ENCODE data around the gene BRD1. TPM values are rescaled to one million over a fixed set of nuclear protein-coding genes. Genes with fewer than 3 reads are reported as not detected.

The BRD1 gene
- total RNA-seq, 1 donor from 2014 or later, result 33.7 TPM

DNA sequence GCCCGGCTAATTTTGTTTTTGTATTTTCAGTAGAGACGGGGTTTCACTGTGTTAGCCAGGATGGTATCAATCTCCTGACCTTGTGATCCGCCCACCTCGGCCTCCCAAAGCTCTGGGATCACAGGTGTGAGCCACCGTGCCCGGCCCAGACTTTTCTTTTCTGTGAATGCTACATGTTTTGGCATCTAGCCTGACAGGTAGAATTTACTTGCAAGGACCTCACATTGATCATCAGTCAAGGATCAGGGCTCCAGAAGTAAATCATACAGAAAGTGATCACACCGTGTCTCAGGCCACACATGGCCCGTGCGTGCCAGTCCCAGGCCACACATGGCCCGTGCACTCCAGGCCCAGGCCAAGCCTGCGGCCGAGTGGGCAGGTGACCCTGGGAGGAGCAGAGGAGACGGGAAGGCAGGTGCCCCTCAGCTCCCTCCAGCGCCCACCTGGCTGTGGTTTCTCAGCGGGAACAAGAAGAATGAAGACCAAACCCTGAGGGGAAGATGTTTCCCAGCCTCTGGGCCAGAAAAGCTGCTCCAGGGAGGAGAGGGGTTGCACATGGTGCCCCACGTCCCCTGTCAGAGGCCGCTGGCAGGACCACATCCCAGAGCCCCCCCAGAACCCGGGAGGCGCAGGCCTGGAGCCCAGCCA, 76.2 kb downstream of the BRD1 start:
- no peak for DNase-seq

DNA sequence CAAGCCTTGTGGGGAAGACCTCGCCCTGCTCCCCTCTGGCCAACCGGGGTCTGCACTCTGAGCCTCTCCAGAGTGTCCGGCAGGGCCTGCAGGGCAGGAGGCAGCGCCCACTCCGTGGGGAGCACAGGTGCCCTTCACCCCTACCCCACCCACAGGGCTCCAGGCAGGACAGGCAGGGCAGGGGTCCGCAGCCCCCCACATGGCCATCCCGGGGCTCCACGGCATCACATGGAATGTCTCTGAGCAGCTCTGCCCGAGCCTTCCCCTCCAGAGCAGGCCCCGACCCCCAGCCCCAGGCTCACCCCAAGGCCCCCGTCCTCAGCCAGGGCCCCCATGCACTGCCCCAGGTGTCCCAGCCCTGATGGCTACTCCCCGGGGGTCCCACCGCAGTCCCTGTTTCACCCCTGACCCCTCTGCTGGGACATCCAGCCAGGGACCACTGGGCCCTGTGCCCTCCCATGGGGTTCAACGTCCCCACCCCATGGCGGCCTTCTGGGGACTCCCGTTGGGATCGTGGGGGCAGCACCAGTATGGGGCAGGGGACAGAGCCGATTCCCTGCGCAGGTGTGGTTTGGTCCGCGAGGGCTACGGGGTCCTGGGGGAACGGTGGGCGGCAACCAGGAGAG, 77.7 kb downstream of the BRD1 start:
- DNase-seq, result no peak

DNA sequence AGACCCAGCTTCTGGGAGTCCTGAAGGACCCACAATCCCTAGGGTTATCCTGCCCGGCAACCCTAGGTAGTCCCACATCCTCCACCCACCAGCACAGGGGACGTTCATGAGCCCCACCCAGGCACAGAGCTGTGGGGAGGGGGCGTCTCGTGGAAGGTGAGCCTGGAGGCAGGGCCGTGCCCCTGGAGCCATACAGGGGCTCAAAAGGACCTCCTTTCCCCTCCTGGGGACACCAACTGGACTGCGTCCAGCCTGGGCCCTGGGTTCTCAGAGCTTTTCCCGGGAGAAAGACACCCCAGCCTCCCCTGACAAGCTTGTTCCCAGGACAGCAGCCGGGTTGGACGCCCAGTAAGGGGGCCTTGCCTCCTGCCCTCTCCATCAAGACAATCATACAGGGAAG, 78.4 kb downstream of the BRD1 start:
- DNase-seq, result no peak

DNA sequence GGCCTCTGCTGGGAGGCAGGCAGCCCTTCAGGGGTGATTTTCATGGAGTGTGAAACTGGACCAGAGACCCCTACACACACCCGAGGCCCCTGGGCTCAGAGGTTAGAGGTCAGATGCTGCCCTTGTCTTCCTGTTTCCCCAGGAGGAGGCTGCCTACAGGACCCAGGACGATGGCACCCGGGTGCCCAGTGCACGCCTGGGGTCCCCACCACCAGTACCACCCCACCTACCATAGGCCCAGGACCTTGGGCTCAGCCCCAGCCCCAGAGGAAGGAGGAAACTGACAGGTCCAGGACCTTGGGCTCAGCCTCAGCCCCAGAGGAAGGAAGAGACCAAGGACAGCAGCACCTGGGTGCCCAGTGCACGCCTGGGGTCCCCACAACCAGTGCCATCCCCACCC, 79.2 kb downstream of the BRD1 start:
- DNase-seq, result no peak

DNA sequence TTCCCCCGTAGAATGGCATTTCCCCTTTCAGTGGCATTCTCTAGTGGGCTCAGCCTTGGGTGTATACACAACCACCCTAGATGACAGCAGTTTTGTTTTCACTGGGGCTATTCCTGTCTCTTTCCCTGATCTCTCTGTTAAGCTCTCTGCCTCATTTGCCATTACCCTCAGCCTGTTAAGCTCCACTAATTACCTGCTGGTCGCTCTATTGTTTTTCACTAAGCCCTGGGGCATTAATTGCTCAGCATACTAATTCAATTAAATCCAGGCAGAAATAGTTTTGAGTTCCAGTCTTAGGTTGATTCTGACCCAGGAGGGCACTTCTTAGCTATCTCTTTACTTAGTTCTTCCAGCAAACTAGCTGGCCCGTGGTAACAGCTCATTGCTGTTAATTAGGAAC, 80.0 kb downstream of the BRD1 start:
- no peak for DNase-seq

DNA sequence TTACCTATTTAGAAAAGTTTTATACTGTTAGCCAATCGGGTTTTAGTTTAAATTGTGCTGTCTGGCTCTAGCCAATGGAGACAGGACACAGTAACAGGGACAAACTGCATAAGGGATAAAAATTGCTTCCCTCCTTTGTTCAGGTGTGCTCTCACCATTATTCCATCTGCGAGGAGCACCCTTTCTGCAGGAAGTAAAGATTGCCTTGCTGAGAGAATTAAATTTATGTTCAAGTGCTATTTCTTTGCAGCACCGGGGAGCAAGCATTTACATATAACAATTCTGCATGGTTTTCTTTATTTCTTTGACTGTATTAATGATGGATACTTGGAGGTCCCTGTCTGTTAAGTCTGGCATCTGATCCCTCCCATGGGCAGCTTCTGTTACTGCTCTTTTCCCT, 80.5 kb downstream of the BRD1 start:
- no peak for DNase-seq

DNA sequence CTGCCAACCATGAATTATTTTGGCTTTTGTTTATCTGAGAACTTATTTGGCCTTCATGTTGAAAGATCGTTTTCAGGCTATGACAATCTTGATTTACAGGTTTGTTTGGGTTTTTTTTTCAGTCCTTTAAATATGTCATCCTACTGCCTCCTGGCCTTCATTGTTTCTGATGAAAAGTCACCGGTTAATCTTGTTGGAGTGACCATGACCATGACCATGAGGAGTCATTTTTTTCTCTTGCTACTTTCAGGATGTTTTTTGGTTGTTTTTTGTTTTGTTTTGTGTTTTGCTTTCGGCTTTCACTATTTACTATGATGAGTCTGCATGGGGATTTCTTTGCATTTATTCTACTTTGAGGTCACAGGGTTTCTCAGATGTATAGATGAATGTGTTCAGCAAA, 81.6 kb downstream of the BRD1 start:
- DNase-seq, result no peak

DNA sequence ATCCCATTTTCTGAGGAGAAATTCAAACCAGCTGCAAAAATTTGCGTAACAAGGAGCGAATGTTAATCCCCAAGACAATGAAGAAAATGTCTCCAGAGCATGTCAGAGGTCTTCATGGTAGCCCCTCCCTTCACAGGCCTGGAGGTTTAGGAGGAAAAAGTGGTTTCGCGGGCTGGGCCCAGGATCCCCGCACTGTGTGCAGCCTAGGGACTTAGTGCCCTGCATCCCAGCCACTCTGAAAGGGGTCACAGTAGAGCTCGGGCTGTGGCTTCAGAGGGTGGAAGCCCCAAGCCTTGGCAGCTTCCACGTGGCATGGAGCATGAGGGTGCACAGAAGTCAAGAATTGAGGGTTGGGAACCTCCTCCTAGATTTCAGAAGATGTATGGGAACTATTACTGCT, 87.4 kb downstream of the BRD1 start:
- no peak for DNase-seq

DNA sequence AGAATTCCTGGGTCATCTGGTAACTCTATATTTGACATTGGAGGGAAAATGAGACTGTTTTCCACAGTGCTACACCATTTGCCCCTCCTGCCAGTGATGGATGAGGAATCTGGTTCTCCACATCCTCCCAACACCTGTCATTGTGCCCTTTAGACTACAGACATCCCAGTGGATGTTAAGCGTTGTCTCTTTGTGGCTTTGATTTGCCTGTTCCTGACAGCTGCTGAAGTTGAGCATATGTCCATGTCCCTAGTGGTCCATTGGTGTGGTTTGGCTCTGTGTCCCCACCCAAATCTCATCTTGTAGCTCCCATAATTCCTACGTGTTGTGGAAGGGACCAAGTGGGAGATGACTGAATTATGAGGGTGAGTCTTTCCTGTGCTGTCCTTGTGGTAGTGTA, 88.5 kb downstream of the BRD1 start:
- DNase-seq, result no peak

DNA sequence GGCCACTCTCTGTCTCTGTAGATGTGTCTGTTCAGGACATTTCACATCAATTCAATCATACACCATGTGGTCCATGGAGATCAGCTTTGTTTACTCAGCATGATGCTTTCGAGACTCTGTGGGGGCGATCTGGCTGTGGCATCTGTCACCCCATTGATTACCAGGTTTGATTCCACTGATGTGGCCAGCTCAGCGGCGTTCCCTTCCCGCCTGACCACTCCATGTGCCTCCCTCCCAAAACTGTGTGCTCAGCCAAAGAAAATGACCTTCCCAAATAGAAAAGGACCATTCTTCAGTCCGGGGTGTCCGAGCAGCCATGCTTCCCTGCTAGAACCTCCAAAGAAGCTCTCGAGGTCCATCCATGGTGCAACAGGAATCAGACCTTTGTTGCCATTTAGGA, 89.1 kb downstream of the BRD1 start:
- no peak for DNase-seq

DNA sequence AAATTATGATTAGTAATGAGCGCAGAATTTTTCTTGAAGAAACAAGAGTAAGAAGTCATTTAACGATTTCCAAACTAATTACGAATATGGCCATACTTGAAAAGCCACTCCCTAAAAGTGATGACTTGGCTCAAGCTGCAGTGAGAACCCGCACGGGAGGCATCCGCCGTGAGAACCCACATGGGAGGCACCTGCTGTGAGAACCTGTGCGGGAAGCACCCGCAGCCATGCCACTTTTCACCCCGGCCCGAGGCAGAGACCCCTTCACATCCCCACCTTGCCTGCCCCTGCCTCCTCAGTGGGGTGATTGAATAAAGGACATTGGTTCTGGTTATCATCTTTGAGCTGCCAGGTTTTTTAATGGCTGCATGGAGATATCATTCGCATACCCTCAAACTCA, 89.7 kb downstream of the BRD1 start:
- no peak for DNase-seq

DNA sequence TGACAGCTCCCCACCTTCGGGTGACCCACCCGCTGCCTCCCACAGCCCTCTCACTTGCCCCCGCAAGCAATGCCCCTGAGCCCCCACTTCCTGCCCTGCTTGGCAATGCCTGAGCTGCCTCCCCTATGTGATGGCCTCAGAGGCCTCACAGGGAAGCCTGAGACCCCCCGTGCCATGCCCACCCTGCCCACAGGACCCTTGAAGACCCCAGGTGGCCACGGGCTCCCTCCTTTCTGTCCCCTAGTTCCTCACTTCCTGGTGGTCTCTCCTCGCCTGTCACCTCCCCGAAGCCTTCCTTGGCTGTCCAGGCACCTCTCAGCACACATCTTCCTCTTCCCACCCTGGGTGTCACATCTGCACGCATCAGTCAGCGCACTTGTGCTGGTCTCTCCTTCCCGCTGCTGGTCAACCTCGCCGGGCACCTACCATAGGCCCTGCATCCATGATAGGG, 90.5 kb downstream of the BRD1 start:
- no peak for DNase-seq

DNA sequence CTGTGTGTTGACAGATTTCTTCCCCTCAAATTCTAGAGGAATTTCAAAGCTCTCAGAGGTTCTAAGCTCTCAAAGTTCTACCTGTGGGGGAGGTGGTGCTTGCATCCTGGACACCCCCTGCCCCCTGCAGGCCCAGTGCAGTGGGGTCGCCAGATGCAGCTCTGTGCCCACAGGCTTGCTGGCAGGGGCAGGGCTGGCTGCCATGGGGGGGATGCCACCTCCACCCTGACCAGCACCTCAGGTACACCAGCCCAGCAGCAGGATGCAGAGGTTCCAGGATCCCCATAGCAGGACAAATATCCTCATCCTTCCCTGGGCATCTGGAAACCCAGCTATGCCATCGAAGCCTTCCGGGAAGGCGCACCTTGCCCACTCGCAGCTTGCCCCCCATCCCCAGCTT, 91.1 kb downstream of the BRD1 start:
- DNase-seq, result no peak

DNA sequence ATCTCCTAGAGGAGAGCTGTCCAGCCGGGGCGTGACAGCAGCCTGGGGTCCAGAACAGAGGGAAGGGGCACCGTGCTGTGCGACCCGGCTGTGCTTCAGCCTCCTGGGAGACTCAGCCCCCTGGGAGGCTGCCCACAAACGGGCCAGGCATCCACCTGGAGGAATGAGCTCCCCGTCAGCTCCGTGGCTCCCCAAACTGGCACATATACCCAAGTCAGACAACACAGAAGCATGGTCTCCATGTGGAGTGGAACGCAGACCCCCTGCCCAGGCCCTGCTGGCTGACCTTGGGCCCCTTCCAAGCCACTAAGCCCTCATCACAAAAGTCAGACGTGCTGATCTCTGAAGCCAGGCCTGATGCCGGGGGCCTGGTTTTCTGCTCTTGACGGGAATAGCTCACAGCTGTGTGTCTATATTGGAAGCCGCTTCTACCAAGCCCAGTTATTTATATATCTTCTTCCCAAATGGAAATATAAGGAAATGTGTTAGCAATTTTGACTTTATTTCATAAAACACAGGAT, 91.7 kb downstream of the BRD1 start:
- DNase-seq, result no peak

DNA sequence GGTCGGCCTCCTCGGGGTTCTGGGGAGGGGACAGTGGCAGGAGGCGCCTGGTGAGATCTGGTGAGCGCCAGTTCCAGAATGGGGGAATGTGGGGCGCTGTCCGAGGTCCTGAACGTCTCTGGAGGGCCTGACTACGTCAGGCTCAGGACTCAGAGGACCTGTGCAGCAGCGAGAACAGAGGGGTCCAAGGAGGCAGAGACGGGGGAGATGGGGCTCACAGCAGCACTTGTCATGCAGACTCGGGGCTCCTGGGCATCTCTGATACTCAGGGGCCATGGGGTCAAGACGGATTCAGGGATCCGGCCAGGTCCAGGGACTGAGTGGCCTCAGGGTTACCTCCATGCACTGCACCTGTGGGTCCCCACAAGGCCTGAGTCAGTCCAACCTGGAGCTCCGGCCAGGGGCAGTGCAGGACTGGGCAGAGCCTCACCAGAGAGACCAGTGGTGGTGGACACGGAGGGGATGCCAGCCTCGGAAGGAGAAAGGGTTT, 92.2 kb downstream of the BRD1 start:
- DNase-seq, result no peak

DNA sequence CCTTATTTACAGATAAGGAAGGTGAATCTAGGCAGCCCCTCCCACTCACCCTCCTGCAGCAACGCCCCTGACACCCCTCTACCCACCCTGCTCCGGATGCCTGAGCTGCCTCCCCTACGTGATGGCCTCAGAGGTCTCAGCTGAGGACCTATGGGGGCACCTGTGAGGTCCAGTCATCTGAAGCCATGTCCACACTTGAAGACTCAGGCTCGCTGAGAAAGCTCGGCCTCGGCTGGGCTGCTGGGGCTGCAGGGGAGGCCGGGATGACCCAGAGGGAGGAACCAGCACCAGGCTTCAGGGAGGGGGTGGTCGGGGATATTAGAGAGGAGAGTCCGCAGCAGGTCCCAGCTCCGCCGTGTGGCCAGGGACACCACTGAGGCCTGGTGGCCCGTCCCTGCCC, 92.8 kb downstream of the BRD1 start:
- DNase-seq, result no peak

DNA sequence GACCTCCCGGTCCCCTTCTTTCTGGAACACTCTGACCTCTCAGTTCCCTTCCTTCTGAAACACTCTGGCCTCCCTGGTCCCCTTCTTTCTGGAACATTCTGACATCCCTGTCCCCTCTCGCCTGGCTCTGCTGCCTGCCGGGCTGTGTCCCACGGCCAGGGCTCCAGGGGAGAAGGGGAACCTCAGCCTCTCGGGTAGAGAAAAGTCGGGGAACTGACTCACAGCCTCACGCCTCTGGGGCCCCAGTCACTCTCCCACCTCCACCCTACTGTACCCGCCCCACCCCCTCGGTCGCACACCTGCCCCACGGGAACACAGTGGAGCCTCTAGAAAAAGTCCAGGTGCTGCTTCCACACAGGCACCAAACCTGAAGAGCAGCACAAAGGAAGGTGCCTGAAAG, 93.3 kb downstream of the BRD1 start:
- DNase-seq, result no peak

DNA sequence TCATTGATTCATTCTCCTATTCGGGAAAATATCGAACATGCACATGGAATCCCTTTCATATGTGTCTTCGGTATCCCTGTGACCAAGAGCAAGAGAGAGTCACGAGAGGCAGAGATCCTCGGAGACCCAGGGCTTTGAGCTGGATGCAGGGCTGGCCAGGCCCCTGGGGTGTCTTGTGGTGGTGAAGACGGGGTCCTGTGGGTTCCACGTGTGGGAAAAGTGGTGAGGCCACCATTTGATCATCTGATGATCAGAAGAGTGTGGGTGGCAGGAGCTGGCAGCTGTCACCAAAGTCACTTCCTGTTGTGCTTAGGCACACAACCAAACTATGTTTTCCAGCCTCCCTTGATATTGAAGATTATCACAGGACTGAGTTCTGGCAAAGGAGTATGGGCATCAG, 94.0 kb downstream of the BRD1 start:
- no peak for DNase-seq

DNA sequence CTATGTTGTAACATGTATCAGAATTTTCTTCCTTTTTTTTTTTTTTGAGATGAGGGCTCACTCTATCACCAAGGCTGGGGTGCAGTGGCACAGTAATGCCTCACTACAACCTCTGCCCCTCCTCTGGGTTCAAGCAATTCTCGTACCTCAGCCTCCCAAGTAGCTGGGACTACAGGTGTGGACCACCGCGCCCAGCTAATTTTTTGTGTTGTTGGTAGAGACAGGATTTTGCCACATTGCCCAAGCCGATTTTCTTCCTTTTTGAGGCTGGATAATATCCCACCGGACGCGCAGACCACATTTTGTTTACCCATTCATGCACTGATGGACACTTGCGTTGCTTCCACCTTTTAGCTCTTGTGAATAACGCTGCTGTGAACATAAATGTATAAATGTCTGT, 97.0 kb downstream of the BRD1 start:
- no peak for DNase-seq

DNA sequence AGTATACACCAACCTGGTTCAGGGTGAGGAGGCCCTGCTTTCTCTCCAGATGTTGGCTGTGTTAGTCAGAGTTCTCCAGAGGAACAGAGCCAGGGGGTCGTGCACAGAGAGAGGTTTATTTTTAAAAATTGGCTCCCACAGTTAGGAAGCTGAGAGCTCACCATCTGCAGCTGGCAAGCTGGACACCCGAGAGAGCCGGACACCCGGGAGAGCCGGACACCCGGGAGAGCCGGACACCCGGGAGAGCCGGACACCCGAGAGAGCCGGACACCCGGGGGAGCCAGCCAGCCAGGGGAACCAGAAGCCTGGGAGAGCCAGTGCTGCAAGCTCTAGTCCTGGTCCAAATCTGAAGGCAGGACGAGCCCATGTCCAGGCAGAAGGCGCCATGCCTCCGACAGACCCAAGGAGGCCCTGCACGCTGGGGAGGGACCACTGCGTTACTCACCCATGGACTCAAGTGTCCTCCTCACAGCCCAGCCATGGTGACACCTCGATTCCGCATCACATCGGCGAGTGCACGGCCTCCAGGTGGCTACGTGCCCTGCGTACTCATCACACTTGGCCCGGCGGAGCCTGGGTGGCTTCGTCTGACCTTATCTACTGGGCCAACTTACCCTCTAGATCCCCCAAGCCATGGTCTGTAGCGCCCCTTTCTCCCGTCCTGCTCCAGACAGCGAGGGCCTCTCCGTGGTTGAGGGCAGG, 99.0 kb downstream of the BRD1 start:
- DNase-seq, result no peak

DNA sequence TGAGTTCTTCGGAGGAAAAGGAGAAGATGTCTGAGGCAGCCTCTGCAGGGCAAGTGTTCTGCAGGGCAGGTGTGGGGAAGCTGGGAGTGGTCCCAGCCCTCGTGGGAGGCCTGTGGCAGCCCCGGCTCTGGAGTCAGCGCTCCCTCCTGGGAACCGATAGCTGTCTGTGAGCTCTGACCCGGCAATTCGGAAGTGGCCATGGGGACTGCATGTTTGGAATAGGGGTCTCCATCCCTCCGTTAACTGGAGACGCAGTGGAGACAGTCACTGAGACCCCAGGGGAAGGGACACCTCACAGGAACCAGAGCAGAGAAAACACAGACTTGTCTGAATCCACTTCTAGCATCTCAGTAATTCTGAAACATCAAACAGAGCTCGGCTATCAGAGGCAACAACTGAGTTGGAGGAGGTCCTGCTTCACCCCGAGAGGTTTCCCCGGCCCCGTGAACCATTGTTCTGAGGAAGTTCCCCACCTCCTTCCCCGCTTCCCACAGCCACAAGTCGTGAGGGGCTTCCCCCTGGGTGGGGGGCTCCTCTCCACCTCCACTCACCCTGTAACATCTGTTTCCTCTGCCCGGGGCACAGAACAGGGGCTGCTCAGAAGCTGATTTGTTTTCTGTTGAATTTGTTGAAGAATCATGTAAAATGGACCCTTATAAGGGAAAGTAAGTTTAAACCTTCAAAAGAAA, 99.6 kb downstream of the BRD1 start:
- DNase-seq, result no peak

DNA sequence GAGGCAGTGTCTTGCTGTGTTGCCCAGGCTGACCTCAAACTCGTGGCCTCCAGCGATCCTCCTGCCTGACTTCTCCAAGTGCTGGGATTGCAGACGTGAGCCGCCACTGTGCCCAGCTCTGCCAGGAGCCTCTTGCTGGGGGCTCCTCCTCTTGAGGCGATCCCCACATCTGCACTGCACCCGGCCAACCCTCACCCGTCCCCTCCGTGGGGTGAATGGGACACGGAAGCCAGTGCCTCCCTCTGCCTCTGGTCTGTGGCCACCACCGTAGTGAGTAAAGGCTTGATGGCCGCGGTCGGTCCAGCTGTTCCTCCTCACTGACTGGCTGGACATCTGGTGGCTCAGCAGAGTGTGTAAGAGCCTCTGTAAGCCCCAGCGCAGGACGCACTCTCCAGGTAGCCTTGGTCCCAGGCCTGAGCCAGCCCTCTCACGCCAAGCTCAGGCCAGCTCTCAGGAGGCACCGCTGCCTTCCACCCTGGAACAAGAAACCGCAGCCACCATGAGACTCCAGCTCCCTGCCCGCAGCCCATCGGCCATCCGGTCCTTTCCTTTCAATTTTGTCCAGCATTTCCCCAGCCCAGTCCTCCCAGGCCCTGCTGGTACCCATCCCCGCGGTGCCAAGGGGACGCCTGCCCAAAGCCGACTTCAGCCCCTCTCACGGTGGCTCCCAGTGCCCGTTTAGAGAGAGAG, 100.3 kb downstream of the BRD1 start:
- no peak for DNase-seq

Measured in skin of body (tissue), 2 donors.